ENCODE data around the gene DPEP2.
"Not testable (repeated sequence)": the region's sequence is repeated elsewhere in the genome, so short reads cannot be mapped to it uniquely, and the experiment has no call there.

The DPEP2 gene

DNA sequence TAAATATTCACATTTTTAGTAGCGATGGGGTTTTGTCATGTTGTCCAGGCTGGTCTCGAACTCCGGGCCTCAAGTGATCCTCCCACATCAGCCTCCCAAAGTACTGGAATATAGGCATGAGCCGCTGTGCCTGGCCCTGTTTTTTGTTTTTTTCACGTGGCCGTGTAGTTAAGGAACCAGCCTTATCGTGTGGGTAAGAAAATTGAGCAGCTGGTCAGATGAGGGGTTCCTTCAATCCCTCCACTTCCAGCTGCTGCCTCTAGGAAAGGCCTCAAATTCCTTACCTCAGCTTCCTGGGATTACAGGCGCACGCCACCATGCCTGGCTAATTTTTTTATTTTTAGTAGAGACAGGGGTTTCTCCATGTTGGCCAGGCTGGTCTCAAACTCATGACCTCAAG lies 5.9 kb upstream of the DPEP2 start:
- no peak for DNase-seq

GRCh38 chr16:68003031-68003430 lies 3.7 kb upstream of the DPEP2 start:
- no peak for DNase-seq

DNA sequence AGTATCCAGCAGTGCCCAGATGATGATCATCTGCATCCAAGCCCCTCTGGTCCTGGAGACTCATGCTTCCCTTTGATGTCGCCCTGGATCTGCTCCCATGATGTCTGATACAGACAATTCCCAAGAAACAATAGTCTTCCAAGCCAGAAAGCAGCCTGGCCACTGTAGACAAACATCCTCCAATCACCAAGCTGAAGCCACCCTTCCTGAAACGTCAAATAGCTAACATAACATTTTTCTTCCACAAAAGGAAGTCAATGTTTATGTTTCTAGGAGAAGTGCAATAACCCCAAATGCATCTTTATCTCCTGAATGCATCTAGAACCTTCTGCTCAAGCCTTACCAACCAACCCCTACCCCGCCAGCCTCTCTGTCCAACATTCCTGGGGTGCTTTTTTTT lies 1.2 kb upstream of the DPEP2 start:
- no peak for DNase-seq

- peak; percentile 20 to 47 for DNase-seq
Observed at GRCh38 chr16:67999985-68000384, 701 bp upstream of the DPEP2 start.

GRCh38 chr16:67998231-67998778 lies 979 bp downstream of the DPEP2 start:
- not testable (repeated sequence) for DNase-seq

GRCh38 chr16:67996666-67997065 lies 2.6 kb downstream of the DPEP2 start:
- no peak for DNase-seq

DNA sequence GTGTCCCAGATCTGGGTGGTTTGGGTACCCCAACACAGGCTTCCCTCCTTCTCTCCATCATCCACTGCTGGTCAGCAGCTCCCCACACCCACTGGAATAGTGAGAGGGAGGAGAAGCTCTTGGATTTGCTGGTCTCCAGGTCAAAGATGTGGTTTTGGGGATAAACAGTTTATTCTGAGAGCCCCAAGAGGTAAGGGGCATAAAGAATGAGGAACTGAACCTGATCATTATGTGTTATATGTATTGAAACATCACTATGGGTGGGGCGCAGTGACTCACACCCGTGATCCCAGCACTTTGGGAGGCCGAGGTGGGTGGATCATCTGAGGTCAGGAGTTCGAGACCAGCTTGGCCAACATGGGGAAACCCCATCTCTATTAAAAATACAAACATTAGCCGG lies 3.9 kb downstream of the DPEP2 start:
- DNase-seq: no peak

DNA sequence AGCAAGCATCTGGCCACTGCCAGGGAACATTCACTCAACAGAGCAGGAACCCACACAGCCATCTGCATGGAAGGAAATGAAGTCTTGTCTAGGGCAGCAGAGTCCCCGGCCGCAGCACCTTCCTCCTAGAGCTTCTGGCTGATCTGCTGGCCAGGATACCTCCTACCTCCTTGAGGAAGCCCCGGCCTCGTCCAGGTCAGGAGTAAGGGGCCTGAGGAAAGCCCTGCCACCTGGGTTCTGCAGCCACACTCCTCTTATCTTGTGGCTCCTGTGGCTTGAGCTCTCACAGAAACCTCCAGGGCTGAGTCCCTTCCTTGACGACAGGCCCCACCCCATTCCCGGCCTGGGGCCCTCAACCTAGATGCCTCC lies 5.3 kb downstream of the DPEP2 start:
- not testable (repeated sequence) for DNase-seq

DNA sequence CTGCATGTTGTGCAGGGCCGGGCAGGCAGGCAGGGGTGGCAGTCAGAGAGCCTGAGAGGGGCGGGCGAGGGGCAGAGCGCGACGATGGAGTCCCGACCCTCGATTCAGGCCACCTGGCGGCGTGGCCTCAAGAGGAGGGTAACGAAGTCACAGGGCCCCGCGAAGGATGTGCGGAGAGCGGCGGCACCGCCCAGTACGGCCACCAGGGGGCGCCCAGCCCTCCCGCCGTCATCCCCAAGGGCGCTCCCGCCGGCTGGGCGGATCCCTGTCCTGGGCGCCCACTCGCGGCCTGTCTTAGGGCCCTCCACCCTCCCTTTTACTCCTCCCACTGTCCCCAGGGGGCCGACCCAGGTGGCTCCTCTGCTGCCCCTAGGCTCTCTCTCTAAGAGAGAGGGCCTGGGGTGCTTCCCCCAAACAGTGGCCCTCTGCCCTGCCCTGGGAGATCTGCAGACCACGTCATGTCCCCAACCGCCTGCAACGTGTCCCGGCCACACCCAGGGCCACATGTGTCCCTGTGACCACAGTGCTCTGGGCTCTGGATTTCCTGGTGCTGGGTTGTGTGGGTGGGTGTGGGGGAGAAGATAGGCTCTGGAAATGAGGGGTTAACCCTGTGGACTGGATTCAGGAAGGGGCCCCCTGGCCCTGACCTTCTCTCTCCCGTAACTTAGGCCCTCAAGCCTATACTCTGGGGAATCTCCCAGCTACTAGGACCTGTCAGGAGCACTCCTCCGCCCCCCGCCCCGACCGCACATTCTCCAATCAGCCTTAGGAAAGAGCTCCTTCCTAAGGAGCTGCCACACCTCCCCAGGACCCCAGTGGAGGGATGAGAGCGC lies 5.9 kb downstream of the DPEP2 start:
- peak; percentile 49 to 64 for DNase-seq

GRCh38 chr16:67992661-67993206 lies 6.5 kb downstream of the DPEP2 start:
- DNase-seq: no peak

DNA sequence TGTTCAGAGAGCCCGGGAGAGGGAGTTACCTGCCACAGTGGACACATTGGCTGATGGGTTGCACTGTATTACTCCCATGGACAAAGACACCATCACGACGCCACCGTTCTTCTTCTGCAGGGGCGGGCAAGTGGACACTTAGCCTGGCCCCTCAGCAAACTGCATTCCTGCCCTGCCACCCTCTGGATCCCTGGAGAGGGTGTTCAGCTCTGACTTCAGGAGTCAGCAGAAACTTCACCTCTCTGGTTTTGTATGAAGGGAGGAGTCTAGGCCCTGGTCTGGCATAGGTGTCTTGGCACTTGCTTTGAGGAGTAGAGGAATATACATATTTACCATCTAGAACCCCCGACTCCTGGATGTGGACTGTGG lies 9.3 kb downstream of the DPEP2 start:
- DNase-seq: no peak

- no peak for DNase-seq
Observed at GRCh38 chr16:67989322-67990017, 9.8 kb downstream of the DPEP2 start.

- DNase-seq: no peak
Observed at GRCh38 chr16:67988675-67989074, 10.6 kb downstream of the DPEP2 start.

DNA sequence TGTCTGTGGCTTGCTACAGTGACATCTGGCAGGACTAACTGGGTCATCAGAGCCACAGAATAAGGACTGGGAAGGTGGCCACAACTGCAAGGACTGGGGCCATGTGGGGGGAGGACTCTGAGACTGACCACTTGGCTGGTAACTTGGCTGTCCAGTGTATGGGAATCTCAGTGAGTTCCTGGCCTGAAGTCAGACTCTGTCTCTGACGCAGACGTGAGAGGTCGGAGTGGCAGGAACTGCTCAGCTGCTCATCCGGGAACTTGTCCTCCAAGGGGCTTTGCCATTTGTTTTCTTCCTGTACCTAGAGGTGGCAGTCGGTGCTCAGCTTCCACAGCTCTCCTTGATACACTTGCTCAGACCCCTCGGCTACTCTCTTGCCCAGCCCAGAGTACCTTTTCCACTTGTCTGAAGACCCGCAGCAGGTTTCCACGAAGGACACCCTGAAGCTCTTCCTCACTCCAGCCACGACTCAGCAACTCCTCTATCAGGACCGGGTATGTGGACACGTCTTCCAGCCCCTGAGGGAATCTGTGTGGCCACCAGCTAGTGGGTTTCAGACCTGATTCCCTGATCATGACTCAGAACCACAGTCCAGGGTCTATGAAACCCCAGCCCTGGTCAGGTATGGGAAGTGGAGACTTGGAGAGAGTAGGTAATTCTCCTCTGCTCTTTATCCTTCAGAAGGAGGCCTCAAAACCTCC lies 11.7 kb downstream of the DPEP2 start:
- DNase-seq: no peak

GRCh38 chr16:67986949-67987348 lies 12.3 kb downstream of the DPEP2 start:
- DNase-seq: no peak

DNA sequence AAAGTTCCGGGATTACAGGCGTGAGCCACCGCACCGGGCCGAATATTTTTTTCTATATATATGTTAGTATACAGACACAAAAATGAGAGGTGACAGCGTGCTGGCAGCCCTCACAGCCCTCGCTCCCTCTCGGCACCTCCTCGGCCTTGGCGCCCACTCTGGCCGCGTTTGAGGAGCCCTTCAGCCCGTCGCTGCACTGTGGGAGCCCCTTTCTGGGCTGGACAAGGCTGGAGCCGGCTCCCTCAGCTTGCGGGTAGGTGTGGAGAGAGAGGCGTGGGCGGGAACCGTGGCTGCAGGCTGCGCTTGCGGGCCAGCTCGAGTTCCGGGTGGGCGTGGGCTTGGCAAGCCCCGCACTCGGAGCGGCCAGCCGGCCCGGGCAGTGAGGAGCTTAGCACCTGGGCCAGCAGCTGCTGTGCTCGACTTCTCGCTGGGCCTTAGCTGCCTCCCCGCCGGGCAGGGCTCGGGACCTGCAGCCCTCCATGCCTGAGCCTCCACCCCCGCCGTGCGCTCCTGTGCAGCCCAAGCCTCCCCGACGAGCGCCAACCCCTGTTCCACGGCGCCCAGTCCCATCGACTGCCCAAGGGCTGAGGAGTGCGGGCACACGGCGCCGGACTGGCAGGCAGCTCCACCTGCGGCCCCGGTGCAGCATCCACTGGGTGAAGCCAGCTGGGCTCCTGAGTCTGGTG lies 17.1 kb downstream of the DPEP2 start:
- DNase-seq: no peak

DNA sequence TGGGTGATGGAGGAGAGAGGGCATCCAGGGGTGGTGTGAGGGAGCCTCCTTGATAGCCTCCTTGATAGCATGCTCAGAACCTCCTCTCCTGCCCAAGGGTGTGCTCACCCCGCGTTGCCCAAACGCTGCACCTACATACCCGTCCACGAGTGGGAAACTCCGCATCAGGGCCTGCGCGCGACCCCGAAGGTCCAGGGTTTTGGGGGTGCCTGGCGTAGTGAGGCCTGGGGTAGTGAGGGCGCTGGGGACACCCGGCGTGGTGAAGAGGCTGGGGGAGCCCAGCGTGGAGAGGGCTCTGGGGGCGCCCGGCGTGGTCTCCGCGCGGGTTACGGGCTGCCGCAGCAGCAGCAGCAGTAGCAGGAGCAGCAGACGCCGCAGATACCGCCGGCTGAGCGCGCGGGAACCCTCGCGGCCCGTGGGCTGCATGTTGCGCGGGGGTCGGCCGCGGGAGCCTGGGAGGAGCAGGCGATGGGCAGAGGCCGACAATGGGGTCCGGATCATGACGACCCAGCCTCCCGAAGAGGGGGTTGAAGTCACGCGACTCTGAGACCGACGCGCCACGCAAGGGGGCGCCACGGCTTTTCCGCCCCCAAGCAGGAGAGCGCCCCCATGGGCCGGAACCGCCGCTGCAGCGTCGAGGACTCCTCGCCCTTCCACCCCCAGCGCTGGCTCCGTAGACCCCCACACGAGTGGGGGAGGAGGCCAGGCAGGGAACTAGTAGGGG lies 19.2 kb downstream of the DPEP2 start, which contains the start of gene DPEP3:
Gene DPEP3 (minus strand): TSS at position 545 of the 724 bp plus-strand sequence. CDS start 119 bp downstream, at position 426.
- no peak for DNase-seq

DNA sequence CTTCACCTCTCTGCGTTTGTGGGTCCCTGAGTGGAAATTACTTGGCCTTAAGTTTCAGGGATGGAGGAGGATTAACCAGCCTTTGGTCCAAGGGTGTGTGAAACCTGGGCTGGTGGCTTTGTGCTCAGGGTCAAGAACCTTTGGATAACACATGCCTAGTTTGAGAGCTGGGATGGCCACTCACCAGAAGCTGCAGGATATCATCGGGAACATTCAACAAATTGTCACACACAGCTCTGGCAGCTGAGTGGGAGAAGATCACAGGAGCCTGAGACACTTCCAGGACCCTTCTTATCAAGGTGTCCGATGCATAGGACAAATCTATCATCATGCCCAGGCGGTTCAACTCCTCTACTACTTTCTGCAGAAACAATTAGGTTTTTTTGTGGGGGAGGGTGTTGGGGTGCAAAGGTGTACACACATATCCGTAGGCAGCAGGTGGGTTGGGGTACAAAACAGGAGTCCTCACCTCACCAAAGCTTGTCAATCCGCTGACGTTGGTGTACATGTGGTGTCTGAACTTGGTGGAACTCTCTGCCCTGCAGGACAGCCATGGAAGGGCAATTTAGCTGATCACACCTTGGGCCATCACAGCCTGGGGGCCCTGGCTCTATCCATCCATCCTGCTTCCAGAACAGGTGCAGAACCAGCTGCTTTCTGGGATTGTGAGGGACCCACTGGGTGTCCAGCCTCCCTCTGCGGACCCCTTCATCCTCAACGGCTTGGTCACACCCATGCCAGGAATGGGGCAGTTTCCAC lies 21.6 kb downstream of the DPEP2 start:
- DNase-seq: no peak

DNA sequence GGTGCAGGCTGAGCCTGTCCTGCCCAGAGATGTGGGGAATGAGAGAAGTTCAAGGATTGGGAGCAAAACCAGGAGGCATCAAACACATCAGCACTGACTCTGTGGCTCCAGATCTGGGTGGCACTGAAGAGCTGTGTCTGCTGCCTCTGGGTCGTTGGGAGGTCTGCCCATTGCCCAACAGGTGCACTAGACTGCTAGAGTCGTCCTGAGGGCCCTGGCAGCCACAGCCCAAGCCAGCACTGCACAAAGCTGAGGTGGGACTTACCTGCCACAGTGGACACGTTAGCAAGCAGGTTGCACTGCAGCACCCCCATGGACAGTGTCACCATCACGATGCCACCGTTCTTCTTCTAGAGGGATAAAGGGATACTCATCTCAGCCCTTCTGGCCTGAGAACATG lies 22.3 kb downstream of the DPEP2 start:
- DNase-seq: no peak

DNA sequence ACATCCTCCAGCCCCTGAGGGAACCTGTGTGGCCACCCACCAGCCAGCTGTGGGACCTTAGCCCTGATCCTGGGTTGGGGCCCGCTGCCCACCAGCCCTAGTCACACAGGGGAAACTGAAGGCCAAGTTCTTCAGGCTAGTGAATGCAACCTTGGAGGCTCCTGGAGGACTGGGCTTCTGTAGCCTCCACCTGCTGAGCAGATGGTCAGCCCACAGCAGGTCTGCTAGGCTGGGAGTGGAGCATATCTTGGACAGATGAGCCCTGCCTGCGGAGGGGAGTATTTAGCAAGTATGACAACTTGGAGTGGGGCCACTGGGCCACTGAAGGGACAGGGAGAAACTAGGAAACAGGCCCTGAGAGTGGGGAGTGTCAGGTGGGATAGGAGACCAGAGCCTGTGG lies 23.1 kb downstream of the DPEP2 start:
- no peak for DNase-seq
